KBM-7 (cell line): ENCODE results near the gene CARD11.

Source experiments
- DNase-seq: peaks from one replicate; pipeline ENCODE4 v3.0.0-alpha.2; 2015
- in situ Hi-C: fragments of 300-500 bp; cut with MboI; formaldehyde crosslinking; loops from 2 replicates; pipeline ENCODE4 v1.14.3; 2020; ENCODE audit warnings: low sequenced_read_pairs, low pct_unique_long_range_greater_than_20kb, mixed read lengths

CARD11 gene

GRCh38 chr7:2936301-2936700, 107.4 kb downstream of the CARD11 start:
- DNase-seq, result no peak
- in situ Hi-C loops, result no loop called here

GRCh38 chr7:2934984-2935740, 108.5 kb downstream of the CARD11 start:
- in situ Hi-C loops, result no loop called here
- DNase-seq, result peak; percentile 32

GRCh38 chr7:2934211-2934731, 109.4 kb downstream of the CARD11 start:
- in situ Hi-C loops, result no loop called here
- no peak for DNase-seq

GRCh38 chr7:2932402-2933251, 111.0 kb downstream of the CARD11 start:
- in situ Hi-C loops, result no loop called here
- DNase-seq, result no peak

- in situ Hi-C loops, result no loop called here
These were observed 112.6 kb downstream of the CARD11 start for GRCh38 chr7:2931034-2931415.

GRCh38 chr7:2930310-2931033, 113.2 kb downstream of the CARD11 start:
- in situ Hi-C loops, result no loop called here

More at GRCh38 chr7:2931034-2931415, 112.6 kb downstream of the CARD11 start:
- no peak for DNase-seq

GRCh38 chr7:2929321-2930201, 114.1 kb downstream of the CARD11 start:
- no peak for DNase-seq
- in situ Hi-C loops, result no loop called here

More at GRCh38 chr7:2930310-2931033, 113.2 kb downstream of the CARD11 start:
- DNase-seq, result no peak

GRCh38 chr7:2928613-2929311, 114.9 kb downstream of the CARD11 start:
- DNase-seq, result no peak
- in situ Hi-C loops, result no loop called here

GRCh38 chr7:2928256-2928612, 115.4 kb downstream of the CARD11 start:
- DNase-seq, result no peak
- in situ Hi-C loops, result no loop called here

GRCh38 chr7:2927592-2927991, 116.1 kb downstream of the CARD11 start:
- in situ Hi-C loops, result no loop called here

GRCh38 chr7:2926896-2927405, 116.7 kb downstream of the CARD11 start:
- DNase-seq, result no peak
- in situ Hi-C loops, result no loop called here

More at GRCh38 chr7:2927592-2927991, 116.1 kb downstream of the CARD11 start:
- no peak for DNase-seq

- in situ Hi-C loops, result no loop called here
- DNase-seq, result no peak
These were observed 117.4 kb downstream of the CARD11 start for GRCh38 chr7:2926120-2926895.

GRCh38 chr7:2924866-2925840, 118.5 kb downstream of the CARD11 start:
- DNase-seq, result no peak
- in situ Hi-C loops, result no loop called here

- DNase-seq, result no peak
- in situ Hi-C loops, result no loop called here
These were observed 119.6 kb downstream of the CARD11 start for GRCh38 chr7:2923886-2924574.

- in situ Hi-C loops, result no loop called here
- DNase-seq, result no peak
These were observed 120.3 kb downstream of the CARD11 start for GRCh38 chr7:2923291-2923781.
